ENCODE measurements around the gene KAT5. TPM values are rescaled to one million over a fixed set of nuclear protein-coding genes. Genes with fewer than 3 reads are reported as not detected.

The KAT5 gene
- total and polyA plus RNA-seq, 2 of the 13 experiments (the other 11 are each of a cell fraction or from before 2014, with no cell fraction given), result 35.2 to 48.3 TPM

- no peak for TF ChIP-seq ZNF703 (CRISPR knock-in tag; IDR thresholded peaks at IDR 0.05; ENCODE audit: borderline replicate concordance)
- no peak for TF ChIP-seq SRSF9 (IDR thresholded peaks at IDR 0.05; ENCODE audit: borderline replicate concordance, insufficient read depth, low read depth, low read length, poor library complexity, severe bottlenecking)
- no peak for TF ChIP-seq PCBP2 (optimal IDR thresholded peaks at IDR 0.05; ENCODE audit: low read depth, low read length, poor library complexity, severe bottlenecking)
- TF ChIP-seq ZMYM2 (CRISPR knock-in tag; IDR thresholded peaks at IDR 0.05), result no peak
- 0 out of 2 replicates have a peak, but pooled peaks have one; percentile 37 for TF ChIP-seq ZNF138 (CRISPR knock-in tag; IDR thresholded peaks at IDR 0.05; ENCODE audit: low read depth)
- TF ChIP-seq ZNF264 (CRISPR knock-in tag; IDR thresholded peaks at IDR 0.05), result no peak
- TF ChIP-seq ZNF143 (CRISPR knock-in tag; IDR thresholded peaks at IDR 0.05), result 0 out of 2 replicates have a peak, but pooled peaks have one; percentile 32
- no peak for TF ChIP-seq ZNF567 (CRISPR knock-in tag; IDR thresholded peaks at IDR 0.05; ENCODE audit: borderline replicate concordance)
- TF ChIP-seq SOX5 (CRISPR knock-in tag; IDR thresholded peaks at IDR 0.05; ENCODE audit: borderline replicate concordance), result 0 out of 2 replicates have a peak, but pooled peaks have one; percentile 18
- TF ChIP-seq CHD4 (IDR thresholded peaks at IDR 0.05; ENCODE audit: borderline replicate concordance, low read length), result peak; percentile 69; the same call in 1 of the 2 replicates
- TF ChIP-seq THAP7 (CRISPR knock-in tag; IDR thresholded peaks at IDR 0.05), result 0 out of 2 replicates have a peak, but pooled peaks have one; percentile 28
- TF ChIP-seq CEBPZ (IDR thresholded peaks at IDR 0.05; ENCODE audit: low read length), result no peak
- no peak for TF ChIP-seq ZNF530 (CRISPR knock-in tag; IDR thresholded peaks at IDR 0.05; ENCODE audit: low read depth)
- no peak for TF ChIP-seq NR2C2 (CRISPR knock-in tag; IDR thresholded peaks at IDR 0.05; ENCODE audit: borderline replicate concordance)
- TF ChIP-seq GABPB1 (CRISPR knock-in tag; IDR thresholded peaks at IDR 0.05), result peak; percentile 51
- TF ChIP-seq HBP1 (CRISPR knock-in tag; IDR thresholded peaks at IDR 0.05; ENCODE audit: low read depth), result no peak
- TF ChIP-seq ZNF30 (CRISPR knock-in tag; IDR thresholded peaks at IDR 0.05), result no peak
- TF ChIP-seq ZNF557 (CRISPR knock-in tag; IDR thresholded peaks at IDR 0.05), result no peak
- no peak for TF ChIP-seq MYNN (CRISPR knock-in tag; IDR thresholded peaks at IDR 0.05; ENCODE audit: low read depth)
- no peak for TF ChIP-seq ZNF3 (CRISPR knock-in tag; IDR thresholded peaks at IDR 0.05)
- no peak for TF ChIP-seq ETV6 (CRISPR knock-in tag; conservative IDR thresholded peaks at IDR 0.05)
- TF ChIP-seq GMEB2 (CRISPR knock-in tag; IDR thresholded peaks at IDR 0.05; ENCODE audit: low read depth), result no peak
- TF ChIP-seq GZF1 (CRISPR knock-in tag; IDR thresholded peaks at IDR 0.05), result no peak
- TF ChIP-seq LCORL (IDR thresholded peaks at IDR 0.05), result no peak
- TF ChIP-seq LCORL (CRISPR knock-in tag; IDR thresholded peaks at IDR 0.05), result no peak
Observed at GRCh38 chr11:65744026-65744698, 32.1 kb downstream of the KAT5 start (continued).
